ENCODE measurements around the gene FAT1.

Gene FAT1

GRCh38 chr4:186593587-186593973, 130.1 kb downstream of the FAT1 start:
- H4K20me1 ChIP-seq (ENCODE audit: insufficient read depth, low read length), result peaks cover 4% of the 10 kb centered on the region; the same call in 1 of the 2 replicates
- no peaks in the 10 kb centered on the region for H3K4me1 ChIP-seq (ENCODE audit: low read length)
- no peaks in the 10 kb centered on the region for H3F3A ChIP-seq (ENCODE audit: insufficient read depth, low read length)
- H3K4me2 ChIP-seq (ENCODE audit: low read depth, low read length), result no peak overlapping the region
- no peaks in the 10 kb centered on the region for H3K79me2 ChIP-seq (ENCODE audit: low read length)
- peaks cover 8% of the 10 kb centered on the region; the same call in 1 of the 2 replicates for H3K36me3 ChIP-seq (replicated peaks; ENCODE audit: insufficient read depth, low read length)
- no peak overlapping the region for H2AFZ ChIP-seq (ENCODE audit: low read length)
- H3K4me3 ChIP-seq (ENCODE audit: low read length), result no peak overlapping the region
- H3K27me3 ChIP-seq (replicated peaks; ENCODE audit: insufficient read depth, low read length), result no peaks in the 10 kb centered on the region
- no peak for TF ChIP-seq CTCF (IDR thresholded peaks at IDR 0.05; ENCODE audit: low read length)
- TF ChIP-seq EZH2 (optimal IDR thresholded peaks at IDR 0.05; ENCODE audit: low read depth, low read length), result no peak
- no peak for TF ChIP-seq EZH2phosphoT487 (IDR thresholded peaks at IDR 0.05; ENCODE audit: low read length)
- H3K9me2 ChIP-seq (replicated peaks; ENCODE audit: insufficient read depth, low read length), result no peaks in the 10 kb centered on the region
- H3K9me3 ChIP-seq (replicated peaks; ENCODE audit: insufficient read depth, low read length), result no peaks in the 10 kb centered on the region
- no peak overlapping the region for H3K27ac ChIP-seq (ENCODE audit: low read length)
- H3K9ac ChIP-seq (ENCODE audit: low read length), result no peak overlapping the region
- DNase-seq, result no peak

GRCh38 chr4:186592966-186593586, 130.6 kb downstream of the FAT1 start:
- Histone ChIP-seq H3K79me2 (ENCODE audit: low read length) (no peaks in the 10 kb centered on the region), H3K27me3 (replicated peaks; ENCODE audit: insufficient read depth, low read length) (no peaks in the 10 kb centered on the region), H3K9ac (ENCODE audit: low read length) (no peak overlapping the region), H3K36me3 (replicated peaks; ENCODE audit: insufficient read depth, low read length) (peaks cover 8% of the 10 kb centered on the region; the same call in 1 of the 2 replicates), H3K4me3 (ENCODE audit: low read length) (no peak overlapping the region), H3F3A (ENCODE audit: insufficient read depth, low read length) (no peaks in the 10 kb centered on the region), H3K9me2 (replicated peaks; ENCODE audit: insufficient read depth, low read length) (no peaks in the 10 kb centered on the region), H2AFZ (ENCODE audit: low read length) (no peak overlapping the region), H3K4me2 (ENCODE audit: low read depth, low read length) (no peak overlapping the region), H4K20me1 (ENCODE audit: insufficient read depth, low read length) (peaks cover 4% of the 10 kb centered on the region; the same call in 1 of the 2 replicates), H3K9me3 (replicated peaks; ENCODE audit: insufficient read depth, low read length) (no peaks in the 10 kb centered on the region), H3K4me1 (ENCODE audit: low read length) (no peaks in the 10 kb centered on the region), H3K27ac (ENCODE audit: low read length) (no peak overlapping the region)
- no peak for DNase-seq
- TF ChIP-seq EZH2 (optimal IDR thresholded peaks at IDR 0.05; ENCODE audit: low read depth, low read length) (no peak), CTCF (IDR thresholded peaks at IDR 0.05; ENCODE audit: low read length) (no peak)

GRCh38 chr4:186592445-186592844, 131.2 kb downstream of the FAT1 start:
- H3F3A ChIP-seq (ENCODE audit: insufficient read depth, low read length), result no peaks in the 10 kb centered on the region
- no peaks in the 10 kb centered on the region for H3K79me2 ChIP-seq (ENCODE audit: low read length)
- H3K27ac ChIP-seq (ENCODE audit: low read length), result no peak overlapping the region
- no peaks in the 10 kb centered on the region for H3K27me3 ChIP-seq (replicated peaks; ENCODE audit: insufficient read depth, low read length)
- no peak overlapping the region for H2AFZ ChIP-seq (ENCODE audit: low read length)
- no peak overlapping the region for H3K4me3 ChIP-seq (ENCODE audit: low read length)
- no peaks in the 10 kb centered on the region for H3K9me3 ChIP-seq (replicated peaks; ENCODE audit: insufficient read depth, low read length)
- H3K36me3 ChIP-seq (replicated peaks; ENCODE audit: insufficient read depth, low read length), result peaks cover 8% of the 10 kb centered on the region; the same call in 1 of the 2 replicates
- no peak overlapping the region for H3K4me2 ChIP-seq (ENCODE audit: low read depth, low read length)
- H3K9me2 ChIP-seq (replicated peaks; ENCODE audit: insufficient read depth, low read length), result no peaks in the 10 kb centered on the region
- no peak overlapping the region for H3K9ac ChIP-seq (ENCODE audit: low read length)
- no peaks in the 10 kb centered on the region for H3K4me1 ChIP-seq (ENCODE audit: low read length)
- TF ChIP-seq EZH2phosphoT487 (IDR thresholded peaks at IDR 0.05; ENCODE audit: low read length) (no peak), CTCF (IDR thresholded peaks at IDR 0.05; ENCODE audit: low read length) (no peak), EZH2 (optimal IDR thresholded peaks at IDR 0.05; ENCODE audit: low read depth, low read length) (no peak)
- DNase-seq, result no peak
- peaks cover 4% of the 10 kb centered on the region; the same call in 1 of the 2 replicates for H4K20me1 ChIP-seq (ENCODE audit: insufficient read depth, low read length)
